IMR-90 (cell line): ENCODE data around the gene PTPRO. TPM values are rescaled to one million over a fixed set of nuclear protein-coding genes. Genes with fewer than 3 reads are reported as not detected.

Experiments
- ATAC-seq: fragments of 200-7000 bp; cut with Tn5 transposase; 2 replicates; pipeline ENCODE4 v1.9.1; 2020; ENCODE audit warnings: low read depth, mild to moderate bottlenecking, moderate library complexity
- BruUV-seq: library from RNA; stranded (reverse); fragments of 400-500 nt; replicated peaks from 2 replicates; lab custom pipeline; 2021; lab: Mats Ljungman, UMichigan
- CTCF ChIA-PET: fragments of 300-600 bp; formaldehyde crosslinking; extraction: SDS; loops from one replicate; lab custom pipeline; 2021; ENCODE audit warnings: antibody characterized with exemption; lab: Yijun Ruan, JAX
- POLR2A ChIA-PET: fragments of 300-600 bp; sonication (Branson Sonifier 250); formaldehyde crosslinking; loops from one replicate; lab custom pipeline; 2022; ENCODE audit warnings: antibody characterized with exemption; ENCODE audit not compliant: unreplicated experiment; lab: Charles Lee
- DNase-seq: peaks from one replicate; pipeline ENCODE4 v3.0.0; 2013
- H2AFZ ChIP-seq: replicated peaks from 2 replicates; pipeline ENCODE3; 2013; ENCODE audit warnings: low read length, mild to moderate bottlenecking; ENCODE audit not compliant: poor library complexity
- H2AK5ac ChIP-seq: 2 replicates; pipeline ENCODE4 v1.6.1; 2013; ENCODE audit warnings: low read depth, low read length, inconsistent platforms
- H2AK9ac ChIP-seq: replicated peaks from 2 replicates; pipeline ENCODE3; 2013; ENCODE audit warnings: mild to moderate bottlenecking, low read depth, low read length, moderate library complexity; ENCODE audit not compliant: poor library complexity
- H2BK120ac ChIP-seq: 2 replicates; pipeline ENCODE4 v1.6.1; 2013; ENCODE audit warnings: low read depth, low read length, inconsistent platforms
- H2BK15ac ChIP-seq: 3 replicates; pipeline ENCODE4 v1.6.1; 2013; ENCODE audit warnings: low read depth, low read length, inconsistent platforms
- H2BK20ac ChIP-seq: 2 replicates; pipeline ENCODE4 v1.6.1; 2013; ENCODE audit warnings: low read depth, mild to moderate bottlenecking, inconsistent platforms, low read length, moderate library complexity
- H2BK5ac ChIP-seq: 2 replicates; pipeline ENCODE4 v1.6.1; 2013; ENCODE audit warnings: mild to moderate bottlenecking, low read depth, low read length, inconsistent platforms; ENCODE audit not compliant: poor library complexity, severe bottlenecking
- H3K14ac ChIP-seq: replicated peaks from 2 replicates; pipeline ENCODE4 v1.6.1; 2013; ENCODE audit warnings: low read depth, low read length, inconsistent platforms
- H3K18ac ChIP-seq: 2 replicates; pipeline ENCODE4 v1.6.1; 2013; ENCODE audit warnings: low read depth, low read length, control low read depth
- H3K23ac ChIP-seq: 2 replicates; pipeline ENCODE4 v1.6.1; 2013; ENCODE audit warnings: low read depth, low read length, inconsistent platforms
- H3K27ac ChIP-seq: 2 replicates; pipeline ENCODE4 v1.5.1; 2013; ENCODE audit warnings: mild to moderate bottlenecking, control low read depth, low read length; ENCODE audit not compliant: insufficient read depth
- H3K27me3 ChIP-seq: 2 replicates; pipeline ENCODE4 v1.6.1; 2013; ENCODE audit warnings: low read length; ENCODE audit not compliant: control insufficient read depth, insufficient read depth
- H3K36me3 ChIP-seq: 2 replicates; pipeline ENCODE4 v1.6.1; 2013; ENCODE audit warnings: low read length, mixed read lengths; ENCODE audit not compliant: control insufficient read depth, insufficient read depth
- H3K4ac ChIP-seq: 2 replicates; pipeline ENCODE4 v1.6.1; 2013; ENCODE audit warnings: low read depth, low read length, inconsistent platforms
- H3K4me1 ChIP-seq: 2 replicates; pipeline ENCODE4 v1.6.1; 2013; ENCODE audit warnings: low read length, mixed read lengths; ENCODE audit not compliant: control insufficient read depth, insufficient read depth
- H3K4me2 ChIP-seq: 2 replicates; pipeline ENCODE4 v1.6.1; 2013; ENCODE audit warnings: low read depth, mild to moderate bottlenecking, control low read depth, low read length, moderate library complexity
- H3K4me3 ChIP-seq: 2 replicates; pipeline ENCODE4 v1.5.1; 2013; ENCODE audit warnings: low read depth, mild to moderate bottlenecking, control low read depth, low read length, moderate library complexity; ENCODE audit not compliant: insufficient read depth
- H3K56ac ChIP-seq: 2 replicates; pipeline ENCODE4 v1.6.1; 2013; ENCODE audit warnings: low read length, inconsistent platforms; ENCODE audit not compliant: insufficient read depth; ENCODE audit errors: extremely low read depth
- H3K79me1 ChIP-seq, 2 experiments: 2 replicates each; pipeline ENCODE4 v1.6.1; 2013; ENCODE audit warnings: low read length in 2 of 2, inconsistent platforms in 1 of 2, low read depth in 1 of 2
- H3K9ac ChIP-seq: 2 replicates; pipeline ENCODE4 v1.6.1; 2013; ENCODE audit warnings: low read depth, low read length, control low read depth
- H3K9me1 ChIP-seq: 2 replicates; pipeline ENCODE4 v1.6.1; 2013; ENCODE audit warnings: low read length, inconsistent platforms; ENCODE audit not compliant: insufficient read depth
- H3K9me3 ChIP-seq: 2 replicates; pipeline ENCODE4 v1.6.1; 2013; ENCODE audit warnings: low read length; ENCODE audit not compliant: control insufficient read depth, insufficient read depth
- H4K20me1 ChIP-seq: 2 replicates; pipeline ENCODE4 v1.6.1; 2013; ENCODE audit warnings: low read length, inconsistent platforms; ENCODE audit not compliant: insufficient read depth
- H4K5ac ChIP-seq: 2 replicates; pipeline ENCODE4 v1.6.1; 2013; ENCODE audit warnings: mild to moderate bottlenecking, low read depth, low read length, control low read depth
- H4K8ac ChIP-seq, 2 experiments: 2 replicates each; pipeline ENCODE4 v1.6.1; 2013; ENCODE audit warnings: low read depth in 2 of 2, low read length in 2 of 2, control low read depth in 1 of 2, inconsistent platforms in 1 of 2
- H4K91ac ChIP-seq: 2 replicates; pipeline ENCODE4 v1.6.1; 2013; ENCODE audit warnings: low read depth, low read length, inconsistent platforms; ENCODE audit not compliant: insufficient read depth
- FOS ChIP-seq: fragments of 150-350 bp; IDR thresholded peaks from 2 replicates; pipeline ENCODE4 v1.6.1; 2016; ENCODE audit warnings: low read depth, low read length
- WGBS, 2 experiments: methylation state at CpG; one replicate each; pipeline versions ENCODE4 v1.1.5 to v1.1.7; 2013; ENCODE audit warnings: missing lambda C conversion rate in 2 of 2; ENCODE audit not compliant: insufficient read length in 1 of 2; ENCODE audit errors: extremely low coverage in 2 of 2; 5-methylcytosine and 5-hydroxymethylcytosine counted together
- dilution Hi-C: fragments of 300-500 bp; cut with HindIII; formaldehyde crosslinking; loops from one replicate; pipeline ENCODE4 v1.14.3; 2018; ENCODE audit warnings: low sequenced_read_pairs; ENCODE audit not compliant: unreplicated experiment
- in situ Hi-C: fragments of 300-500 bp; cut with MboI; formaldehyde crosslinking; loops from 3 replicates; pipeline ENCODE4 v1.14.3; 2019; ENCODE audit warnings: low sequenced_read_pairs, inconsistent platforms, mixed read lengths
- intact Hi-C: fragments of 100-400 bp; cut with micrococcal nuclease; formaldehyde crosslinking; loops from 2 replicates; pipeline ENCODE4 v1.10.0; 2022
- polyA plus RNA-seq, 3 experiments: library from polyadenylated mRNA; depleted of rRNA; stranded (reverse); fragments of >200 nt; gene quantifications; 2 replicates each; pipeline ENCODE4 v1.2.3, GENCODE V29; 2012; ENCODE audit warnings: low replicate concordance in 1 of 3
- total RNA-seq: library from RNA; depleted of rRNA; stranded (reverse); fragments of >200 nt; gene quantifications from 2 replicates; pipeline ENCODE4 v1.2.3, GENCODE V29; 2012

The PTPRO gene
- total and polyA plus RNA-seq, 2 of the 4 experiments (the other 2 are of a cell fraction), result 0.03 to 0.18 TPM

DNA sequence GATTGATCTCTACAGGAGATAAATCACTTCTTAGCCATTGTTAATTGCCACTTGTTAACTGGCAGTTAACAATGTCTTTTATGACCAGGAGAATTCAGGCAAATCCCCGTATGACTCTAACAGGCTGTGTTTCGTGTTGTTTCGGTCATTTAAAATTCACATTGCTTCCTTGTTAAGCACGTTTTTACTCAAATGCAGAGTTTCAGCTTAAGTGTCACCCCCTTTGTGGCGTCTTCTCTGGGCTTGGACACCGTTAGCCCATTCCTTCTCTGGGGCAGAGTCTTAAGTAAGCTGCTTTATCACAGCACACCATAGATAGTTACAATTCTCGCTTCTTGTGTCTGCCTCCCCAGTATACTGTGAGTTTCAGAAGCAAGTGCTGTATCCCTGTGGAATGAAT, 261.5 kb downstream of the PTPRO start:
- no peak overlapping the region for H3K4me3 ChIP-seq
- no peak overlapping the region for H3K23ac ChIP-seq
- ChIA-PET CTCF (interaction anchor here (0.8 to 1.4 kb wide), 7 partner anchors 9 to 314 kb away, joined by 3 to 9 read pairs (median 3); no protein-coding TSS in a partner anchor), POLR2A (interaction anchor here (0.6 kb wide), 1 partner anchor 14 kb away, joined by 3 read pairs; no protein-coding TSS in a partner anchor)
- H2BK5ac ChIP-seq, result no peak overlapping the region
- intact Hi-C loops (loop anchor here (1.0 to 10.0 kb wide), 4 partner anchors 52 to 429 kb away; no protein-coding TSS in a partner anchor), in situ Hi-C loops (no loop called here), dilution Hi-C loops (no loop called here)
- H4K91ac ChIP-seq, result no peak overlapping the region
- H3K79me1 ChIP-seq, result no peaks in the 10 kb centered on the region
- H3K9me3 ChIP-seq, result peaks cover 2% of the 10 kb centered on the region
- no peak overlapping the region for H2AK9ac ChIP-seq
- H2AK5ac ChIP-seq, result no peak overlapping the region
- H3K9me1 ChIP-seq, result no peaks in the 10 kb centered on the region
- no peak overlapping the region for H2AFZ ChIP-seq
- 62% methylated on average over 4 of the region's 7 CpGs; no CpG with 5 or more reads in 1 of the 2 experiments for WGBS, 2 experiments
- H3K36me3 ChIP-seq, result no peaks in the 10 kb centered on the region
- H3K4me1 ChIP-seq, result peaks cover 2% of the 10 kb centered on the region; the same call in 1 of the 2 replicates
- H4K8ac ChIP-seq, result no peak overlapping the region
- peaks cover 2% of the 10 kb centered on the region; the same call in 1 of the 2 replicates for H3K27me3 ChIP-seq
- H2BK20ac ChIP-seq, result no peak overlapping the region
- ATAC-seq (no peak), DNase-seq (no peak)
- no peak overlapping the region for H3K4ac ChIP-seq
- no peak overlapping the region for H3K56ac ChIP-seq
- BruUV-seq, result no TSS peak
- no peak overlapping the region for H3K9ac ChIP-seq
- no peak overlapping the region for H2BK15ac ChIP-seq
- H3K18ac ChIP-seq, result no peak overlapping the region
- no peak overlapping the region for H2BK120ac ChIP-seq
- peak overlapping the region; percentile 4; the same call in 1 of the 2 replicates for H4K5ac ChIP-seq
- no peaks in the 10 kb centered on the region for H4K20me1 ChIP-seq
- no peak overlapping the region for H3K14ac ChIP-seq
- no peak for TF ChIP-seq FOS
- no peak overlapping the region for H3K27ac ChIP-seq
- no peak overlapping the region for H3K4me2 ChIP-seq
